ENCODE measurements around the gene ELOB.

The ELOB gene

GRCh38 chr16:2811703-2812471 is 34.8 kb upstream of the ELOB start:
- H3K27ac ChIP-seq, result no peak overlapping the region
- no peak for DNase-seq (ENCODE audit: low read depth, low spot score)

DNA sequence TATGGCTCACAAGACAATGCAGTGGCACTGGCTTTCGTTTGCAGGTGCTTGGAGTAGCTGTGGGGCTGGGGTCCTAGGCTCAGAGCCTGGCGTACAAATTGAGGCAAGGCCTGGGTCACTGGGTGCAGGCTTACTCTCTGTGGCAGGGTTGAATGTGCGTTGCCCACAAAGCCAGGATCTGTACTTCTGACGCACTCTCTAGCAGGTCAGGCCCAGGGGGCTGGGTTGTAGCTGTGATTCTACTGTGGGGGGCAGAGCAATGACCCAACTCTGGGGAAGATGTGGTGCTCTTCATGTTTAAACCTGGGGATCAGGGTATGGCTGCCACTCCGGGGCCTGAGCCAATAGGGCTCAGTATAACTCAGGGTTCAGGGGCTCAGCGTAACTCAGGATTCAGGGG is 33.6 kb upstream of the ELOB start:
- H3K27ac ChIP-seq, result no peak overlapping the region
- DNase-seq (ENCODE audit: low read depth, low spot score), result no peak

DNA sequence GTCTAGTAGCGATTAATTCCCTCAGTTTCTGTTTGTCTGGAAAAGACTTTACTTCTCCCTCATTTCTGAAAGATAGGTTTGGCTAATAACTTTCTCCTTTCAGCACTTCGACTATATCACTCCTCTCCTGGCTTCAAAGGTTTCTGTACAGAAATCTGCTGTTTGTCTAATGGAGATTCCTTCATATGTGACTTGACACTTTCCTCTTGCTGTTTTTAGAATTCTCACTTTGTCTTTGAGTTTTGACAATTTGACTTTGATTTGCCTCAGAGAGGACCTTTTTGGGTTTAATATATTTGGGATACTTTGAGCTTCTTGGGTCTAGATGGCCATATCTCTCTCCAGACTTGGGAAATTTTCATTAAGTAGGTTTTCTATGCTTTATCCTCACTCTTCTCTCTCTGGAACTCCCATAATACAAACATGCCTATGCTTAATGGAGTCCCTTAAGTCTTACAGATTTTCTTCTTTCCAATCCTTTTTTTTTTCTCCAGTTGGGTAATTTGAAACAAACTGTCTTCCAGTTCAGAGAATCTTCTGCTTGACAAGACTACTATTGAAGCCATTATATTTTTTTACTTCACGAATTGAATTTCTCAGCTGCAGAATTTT is 32.2 kb upstream of the ELOB start:
- no peak overlapping the region for H3K27ac ChIP-seq
- DNase-seq (ENCODE audit: low read depth, low spot score), result no peak

DNA sequence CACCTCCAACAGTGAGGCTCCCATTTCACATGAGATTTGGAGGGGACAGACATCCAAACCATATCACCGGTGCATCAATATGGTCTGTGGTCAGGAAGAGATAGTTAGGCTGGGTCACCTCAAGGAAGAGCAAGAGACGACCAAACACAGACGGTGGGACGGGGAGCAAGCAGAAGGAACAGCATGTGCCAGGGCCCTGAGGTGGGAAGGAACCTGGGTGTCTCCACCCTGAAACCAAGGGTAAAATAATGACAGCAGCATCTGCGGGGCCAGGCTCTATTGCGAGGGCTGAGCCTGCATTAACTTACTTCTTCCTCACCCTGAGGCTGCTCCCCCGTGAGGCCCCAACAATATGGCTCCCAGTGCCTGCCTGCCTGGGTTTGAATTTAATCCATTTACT is 31.1 kb upstream of the ELOB start:
- DNase-seq (ENCODE audit: low read depth, low spot score), result no peak
- H3K27ac ChIP-seq, result no peak overlapping the region

DNA sequence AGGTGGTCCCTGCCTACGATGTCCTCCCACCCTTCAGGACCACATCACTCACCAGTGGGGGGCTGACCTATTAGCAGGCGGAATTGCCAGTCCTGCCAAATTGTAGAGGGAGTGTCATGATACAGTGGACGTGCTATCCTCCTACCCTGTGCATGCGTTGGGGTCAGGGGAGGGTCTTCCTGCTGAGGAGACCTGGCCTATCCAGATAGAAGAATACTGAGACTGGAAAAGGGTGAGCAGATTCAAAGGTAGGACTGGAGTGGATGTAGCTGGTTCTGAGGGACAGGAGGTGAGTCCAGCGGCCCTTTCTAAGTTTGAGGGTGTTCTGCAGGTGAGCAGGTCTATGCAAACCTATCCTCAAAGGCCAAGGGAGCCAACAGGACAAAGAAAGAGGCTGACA is 29.2 kb upstream of the ELOB start:
- no peak for DNase-seq (ENCODE audit: low read depth, low spot score)
- no peak overlapping the region for H3K27ac ChIP-seq

DNA sequence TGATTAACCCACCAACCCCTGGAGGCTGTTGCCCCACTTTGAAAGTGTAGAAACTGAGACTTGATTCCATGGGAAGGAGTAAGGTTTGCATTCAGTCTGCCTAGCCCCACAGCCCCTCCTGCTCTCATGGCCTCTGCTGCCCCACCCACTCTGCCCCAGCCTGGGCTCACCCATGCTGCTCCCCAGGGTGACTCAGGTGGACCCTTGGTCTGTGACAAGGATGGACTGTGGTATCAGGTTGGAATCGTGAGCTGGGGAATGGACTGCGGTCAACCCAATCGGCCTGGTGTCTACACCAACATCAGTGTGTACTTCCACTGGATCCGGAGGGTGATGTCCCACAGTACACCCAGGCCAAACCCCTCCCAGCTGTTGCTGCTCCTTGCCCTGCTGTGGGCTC is 27.6 kb upstream of the ELOB start:
- DNase-seq (ENCODE audit: low read depth, low spot score), result no peak
- H3K27ac ChIP-seq, result no peak overlapping the region

- DNase-seq (ENCODE audit: low read depth, low spot score), result no peak
- no peak overlapping the region for H3K27ac ChIP-seq
Measured at GRCh38 chr16:2803545-2804195, 26.6 kb upstream of the ELOB start.

GRCh38 chr16:2799859-2800226 is 22.8 kb upstream of the ELOB start:
- peak overlapping the region; percentile 38 for H3K27ac ChIP-seq
- peak; percentile 86 for DNase-seq (ENCODE audit: low read depth, low spot score)

- no peak for DNase-seq (ENCODE audit: low read depth, low spot score)
- peak overlapping the region; percentile 38 for H3K27ac ChIP-seq
Measured at GRCh38 chr16:2799205-2799858, 22.3 kb upstream of the ELOB start.

DNA sequence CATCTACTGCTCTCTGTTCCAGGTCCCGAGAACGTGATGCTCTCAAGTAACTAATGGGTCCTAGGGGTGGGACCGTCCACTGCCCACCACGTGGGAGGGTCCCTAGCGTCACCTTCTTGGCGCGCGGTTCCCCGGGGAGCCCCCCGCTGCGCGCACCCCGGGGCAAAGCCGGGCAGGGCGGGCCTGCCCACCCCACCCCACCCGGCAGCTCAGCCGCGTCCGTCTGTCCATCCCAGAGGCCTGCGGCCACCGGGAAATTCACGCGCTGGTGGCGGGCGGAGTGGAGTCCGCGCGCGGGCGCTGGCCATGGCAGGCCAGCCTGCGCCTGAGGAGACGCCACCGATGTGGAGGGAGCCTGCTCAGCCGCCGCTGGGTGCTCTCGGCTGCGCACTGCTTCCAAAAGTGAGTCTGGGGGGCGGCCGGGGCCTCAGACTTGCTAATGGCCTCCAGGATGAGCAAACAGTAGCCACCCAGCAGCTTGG is 21.7 kb upstream of the ELOB start:
- no peak overlapping the region for H3K27ac ChIP-seq
- no peak for DNase-seq (ENCODE audit: low read depth, low spot score)

- H3K27ac ChIP-seq, result peak overlapping the region; percentile 29
- peak; percentile 6 for DNase-seq (ENCODE audit: low read depth, low spot score)
Measured at GRCh38 chr16:2795395-2796143, 18.5 kb upstream of the ELOB start.

GRCh38 chr16:2792940-2793339 is 15.9 kb upstream of the ELOB start:
- no peak overlapping the region for H3K27ac ChIP-seq
- DNase-seq (ENCODE audit: low read depth, low spot score), result no peak

DNA sequence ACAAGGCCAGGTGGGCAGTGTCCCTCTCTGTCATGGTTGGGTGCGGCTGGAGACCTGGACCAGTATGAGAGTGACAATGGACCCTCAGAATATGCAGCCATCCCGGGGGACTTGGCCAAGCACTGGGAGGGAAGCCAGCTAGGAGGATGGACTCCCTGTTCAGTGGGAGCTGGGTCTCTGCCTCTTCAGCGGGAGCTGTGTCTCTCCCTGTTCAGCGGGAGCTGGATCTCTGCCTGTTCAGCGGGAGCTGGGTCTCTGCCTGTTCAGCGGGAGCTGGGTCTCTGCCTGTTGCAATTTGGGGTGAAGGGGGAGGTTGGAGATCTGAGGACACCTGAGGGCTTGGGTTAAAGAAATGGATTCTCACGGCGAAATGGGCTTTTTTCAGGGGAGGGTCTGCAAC is 14.1 kb upstream of the ELOB start:
- no peak for DNase-seq (ENCODE audit: low read depth, low spot score)
- no peak overlapping the region for H3K27ac ChIP-seq

DNA sequence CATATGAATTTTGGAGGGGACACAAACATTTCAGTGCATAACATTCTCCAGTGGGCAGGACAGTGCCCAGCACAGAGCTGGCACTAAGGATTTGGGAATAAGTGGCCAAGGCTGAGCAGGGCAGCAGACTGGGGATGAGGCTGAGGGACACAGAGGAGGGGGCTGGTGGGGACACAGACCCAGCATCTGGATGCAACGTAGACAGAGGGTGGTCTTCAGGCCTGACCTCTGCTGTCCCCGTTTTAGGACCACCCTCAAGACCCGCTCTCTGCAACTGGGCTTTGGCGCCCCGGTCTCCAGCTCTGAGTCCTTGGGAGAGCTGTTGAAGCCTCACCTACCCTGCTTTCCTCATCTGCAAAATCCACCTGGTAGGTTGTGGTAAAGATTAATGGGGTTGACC is 13.6 kb upstream of the ELOB start:
- no peak for DNase-seq (ENCODE audit: low read depth, low spot score)
- H3K27ac ChIP-seq, result no peak overlapping the region

DNA sequence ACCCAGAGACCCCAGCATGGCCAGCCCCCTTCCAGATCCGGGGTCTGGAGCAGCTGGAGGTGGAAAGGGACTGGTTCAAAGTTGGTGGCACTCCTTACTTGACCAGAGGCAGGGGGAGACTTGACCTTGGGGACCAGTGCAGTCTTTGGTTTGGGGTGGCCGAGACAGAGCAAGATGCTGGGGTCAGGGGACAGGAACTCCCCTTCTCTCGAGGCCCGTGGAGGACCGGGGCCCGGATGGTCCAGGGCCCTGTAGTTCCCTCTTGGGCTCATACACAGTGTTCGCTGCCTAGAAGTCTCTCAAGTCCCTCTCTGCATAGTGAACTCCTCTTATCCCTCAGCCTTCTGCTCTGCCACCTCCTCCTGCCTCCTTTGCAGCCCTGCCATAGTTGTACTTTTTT is 10.9 kb upstream of the ELOB start:
- H3K27ac ChIP-seq, result no peak overlapping the region
- no peak for DNase-seq (ENCODE audit: low read depth, low spot score)

- no peak within 1 kb of the TSS for H3K27ac ChIP-seq
- no peak for DNase-seq (ENCODE audit: low read depth, low spot score)
Measured at GRCh38 chr16:2787406-2787805, 10.3 kb upstream of the ELOB start, which contains the start of gene PRSS33. TSS of gene PRSS33 (minus strand) at chr16:2787560. CDS start at chr16:2786547, 1,013 bp downstream.

DNA sequence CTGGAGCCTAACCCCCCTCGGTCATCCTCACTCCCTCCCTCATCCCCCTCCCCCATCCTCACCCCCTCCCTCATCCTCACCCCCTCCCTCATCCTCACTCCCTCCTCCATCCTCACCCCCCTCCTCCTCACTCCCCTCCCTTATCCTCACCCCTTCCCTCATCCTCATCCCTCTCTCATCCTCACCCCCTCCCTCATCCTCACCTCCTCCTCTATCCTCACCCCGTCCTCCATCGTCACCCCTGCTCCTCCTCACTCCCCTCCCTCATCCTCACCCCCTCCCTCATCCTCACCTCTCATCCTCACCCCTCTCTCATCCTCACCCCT is 9.7 kb upstream of the ELOB start:
- DNase-seq (ENCODE audit: low read depth, low spot score), result no peak
- H3K27ac ChIP-seq, result no peak overlapping the region

- no peak overlapping the region for H3K27ac ChIP-seq
- no peak for DNase-seq (ENCODE audit: low read depth, low spot score)
Measured at GRCh38 chr16:2786061-2786825, 9.2 kb upstream of the ELOB start.

- DNase-seq (ENCODE audit: low read depth, low spot score), result no peak
- H3K27ac ChIP-seq, result no peak overlapping the region
Measured at GRCh38 chr16:2785101-2785991, 8.3 kb upstream of the ELOB start.
